Measurements from ENCODE around the gene NAV2.

- no peak for TF ChIP-seq EZH2 (IDR thresholded peaks at IDR 0.05; ENCODE audit: low read depth)
- peak; percentile 96 for TF ChIP-seq CTCF (conservative IDR thresholded peaks at IDR 0.05)
Measured at GRCh38 chr11:20110908-20111669, 398.5 kb downstream of the NAV2 start.

All from PC-9 (cell line).